Activated CD4-positive, alpha-beta T cell treated with anti-CD3 and anti-CD28 coated beads, Interleukin-2, amount 10 ng/mL, durations not matched to agents 7 days and 5 days (primary cell): ENCODE results near the gene SLC22A3. TPM values are rescaled to one million over a fixed set of nuclear protein-coding genes. Genes with fewer than 3 reads are reported as not detected.
"Not testable (repeated sequence)": the region's sequence is repeated elsewhere in the genome, so short reads cannot be mapped to it uniquely, and the experiment has no call there.

Experiments
- CTCF ChIA-PET: fragments of 350-600 bp; sonication (Branson Sonifier 250); formaldehyde crosslinking; loops from one replicate; lab custom pipeline; 2021; ENCODE audit warnings: antibody characterized with exemption; lab: Charles Lee
- POLR2A ChIA-PET: fragments of 350-600 bp; sonication (Branson Sonifier 250); formaldehyde crosslinking; loops from one replicate; lab custom pipeline; 2021; ENCODE audit warnings: antibody characterized with exemption; lab: Charles Lee
- DNase-seq: peaks from one replicate; pipeline ENCODE4 v3.0.0-alpha.2; 2020
- H3K27ac Mint-ChIP-seq: one replicate; pipeline ENCODE4 v1.8.0; 2021; ENCODE audit warnings: mild to moderate bottlenecking, moderate library complexity, mixed read lengths
- H3K27me3 Mint-ChIP-seq: one replicate; pipeline ENCODE4 v1.8.0; 2021; ENCODE audit warnings: mixed read lengths
- H3K36me3 Mint-ChIP-seq: one replicate; pipeline ENCODE4 v1.8.0; 2021; ENCODE audit warnings: low read depth, mixed read lengths
- H3K4me1 Mint-ChIP-seq: one replicate; pipeline ENCODE4 v1.8.0; 2021; ENCODE audit warnings: mixed read lengths
- H3K4me3 Mint-ChIP-seq: one replicate; pipeline ENCODE4 v1.8.0; 2021; ENCODE audit warnings: mild to moderate bottlenecking, moderate library complexity, mixed read lengths
- H3K9me3 Mint-ChIP-seq: one replicate; pipeline ENCODE4 v1.8.0; 2021; ENCODE audit warnings: mixed read lengths
- total RNA-seq, 2 experiments: library from RNA; stranded (reverse); gene quantifications; one replicate each; pipeline ENCODE4 v1.2.3, GENCODE V29; 2021

The SLC22A3 gene
- total RNA-seq, 2 experiments from 2014 or later = not detected

GRCh38 chr6:160365117-160365516 lies 16.9 kb downstream of the SLC22A3 start:
- Mint-ChIP-seq H3K9me3 (no peaks in the 10 kb centered on the region), H3K27me3 (peaks cover 5% of the 10 kb centered on the region), H3K27ac (no peak overlapping the region), H3K4me1 (no peaks in the 10 kb centered on the region), H3K4me3 (no peak overlapping the region), H3K36me3 (no peaks in the 10 kb centered on the region)
- ChIA-PET POLR2A (no interaction called here), CTCF (no interaction called here)
- DNase-seq = no peak

GRCh38 chr6:160367798-160368547 lies 19.8 kb downstream of the SLC22A3 start:
- Mint-ChIP-seq H3K27ac (no peak overlapping the region), H3K4me1 (no peaks in the 10 kb centered on the region), H3K27me3 (peaks cover 1% of the 10 kb centered on the region), H3K4me3 (no peak overlapping the region), H3K9me3 (no peaks in the 10 kb centered on the region), H3K36me3 (no peaks in the 10 kb centered on the region)
- CTCF ChIA-PET = no interaction called here
- no peak for DNase-seq
- POLR2A ChIA-PET = no interaction called here

- no peaks in the 10 kb centered on the region for H3K4me1 Mint-ChIP-seq
- peaks cover 1% of the 10 kb centered on the region for H3K27me3 Mint-ChIP-seq
- H3K27ac Mint-ChIP-seq = no peak overlapping the region
- CTCF ChIA-PET = no interaction called here
- POLR2A ChIA-PET = no interaction called here
- no peaks in the 10 kb centered on the region for H3K36me3 Mint-ChIP-seq
- no peaks in the 10 kb centered on the region for H3K9me3 Mint-ChIP-seq
- DNase-seq = no peak
- no peak overlapping the region for H3K4me3 Mint-ChIP-seq
Observed at GRCh38 chr6:160368670-160369069, 20.5 kb downstream of the SLC22A3 start.

- POLR2A ChIA-PET, H3K4me1 Mint-ChIP-seq, H3K36me3 Mint-ChIP-seq, DNase-seq, H3K27ac Mint-ChIP-seq, CTCF ChIA-PET, H3K9me3 Mint-ChIP-seq, H3K4me3 Mint-ChIP-seq: not testable (repeated sequence)
- H3K27me3 Mint-ChIP-seq = peaks cover 13% of the 10 kb centered on the region
Observed at GRCh38 chr6:160373601-160374000, 25.4 kb downstream of the SLC22A3 start.

- no peak for DNase-seq
- Mint-ChIP-seq H3K4me3 (no peak overlapping the region), H3K36me3 (no peaks in the 10 kb centered on the region), H3K27me3 (peaks cover 19% of the 10 kb centered on the region), H3K4me1 (no peaks in the 10 kb centered on the region), H3K9me3 (no peaks in the 10 kb centered on the region), H3K27ac (no peak overlapping the region)
- ChIA-PET POLR2A (no interaction called here), CTCF (no interaction called here)
Observed at GRCh38 chr6:160374836-160375560, 26.8 kb downstream of the SLC22A3 start.

- CTCF ChIA-PET = no interaction called here
- no peaks in the 10 kb centered on the region for H3K36me3 Mint-ChIP-seq
Observed at GRCh38 chr6:160375561-160375949, 27.4 kb downstream of the SLC22A3 start.

DNA sequence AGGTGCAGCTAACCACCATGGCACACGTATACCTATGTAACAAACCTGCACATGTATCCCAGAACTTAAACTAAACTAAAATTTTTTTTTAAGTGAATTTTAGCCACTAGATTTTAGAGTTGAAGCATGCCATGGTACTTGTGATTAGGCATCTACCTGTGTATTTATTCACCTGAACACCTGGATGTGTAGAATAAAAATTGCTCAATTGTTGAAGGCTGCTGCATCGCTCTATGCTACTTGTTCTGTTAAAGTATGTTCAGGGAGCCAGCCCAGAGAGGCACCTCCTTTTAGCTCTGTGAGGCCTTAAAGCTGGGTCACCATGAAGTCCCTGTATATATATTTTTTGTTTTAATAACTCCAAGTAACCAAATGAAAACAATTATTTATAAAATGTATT lies 28.3 kb downstream of the SLC22A3 start:
- H3K27ac Mint-ChIP-seq = no peak overlapping the region
- DNase-seq = no peak
- no peaks in the 10 kb centered on the region for H3K9me3 Mint-ChIP-seq
- H3K27me3 Mint-ChIP-seq = peaks cover 18% of the 10 kb centered on the region
- no peaks in the 10 kb centered on the region for H3K36me3 Mint-ChIP-seq
- POLR2A ChIA-PET = no interaction called here
- no peaks in the 10 kb centered on the region for H3K4me1 Mint-ChIP-seq
- CTCF ChIA-PET = no interaction called here
- H3K4me3 Mint-ChIP-seq = no peak overlapping the region

More at GRCh38 chr6:160375561-160375949, 27.4 kb downstream of the SLC22A3 start:
- H3K4me1 Mint-ChIP-seq = no peaks in the 10 kb centered on the region
- H3K27ac Mint-ChIP-seq = no peak overlapping the region
- POLR2A ChIA-PET = no interaction called here
- H3K27me3 Mint-ChIP-seq = peaks cover 18% of the 10 kb centered on the region
- H3K9me3 Mint-ChIP-seq = no peaks in the 10 kb centered on the region
- no peak for DNase-seq
- no peak overlapping the region for H3K4me3 Mint-ChIP-seq

GRCh38 chr6:160378218-160378617 lies 30.0 kb downstream of the SLC22A3 start:
- Mint-ChIP-seq H3K36me3 (no peaks in the 10 kb centered on the region), H3K27me3 (peaks cover 18% of the 10 kb centered on the region), H3K4me1 (no peaks in the 10 kb centered on the region), H3K27ac (no peak overlapping the region), H3K4me3 (no peak overlapping the region), H3K9me3 (no peaks in the 10 kb centered on the region)
- no peak for DNase-seq
- CTCF ChIA-PET = no interaction called here
- POLR2A ChIA-PET = no interaction called here

DNA sequence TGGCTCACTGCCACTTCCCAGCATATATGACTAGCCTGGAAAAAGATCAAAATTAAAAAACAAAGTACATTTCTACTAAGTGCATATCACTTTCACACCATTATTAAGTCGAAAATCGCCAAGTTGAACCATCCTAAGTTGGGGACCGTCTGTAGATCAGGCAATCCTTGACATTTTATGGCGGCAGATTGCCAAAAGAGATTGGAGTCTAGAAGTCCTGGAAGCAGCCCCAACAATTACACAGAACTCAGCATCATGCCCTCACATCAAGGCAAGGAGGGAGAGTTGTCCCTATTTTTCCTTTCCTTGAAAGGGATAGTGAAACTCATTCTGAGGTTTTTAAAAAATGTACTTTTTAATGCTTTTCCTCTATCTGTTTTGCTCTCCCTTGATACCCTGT lies 30.7 kb downstream of the SLC22A3 start:
- no peak overlapping the region for H3K4me3 Mint-ChIP-seq
- ChIA-PET POLR2A (no interaction called here), CTCF (interaction anchor here (0.6 kb wide), 1 partner anchor 137 kb away, joined by 5 read pairs; no protein-coding TSS in a partner anchor)
- no peaks in the 10 kb centered on the region for H3K36me3 Mint-ChIP-seq
- peaks cover 18% of the 10 kb centered on the region for H3K27me3 Mint-ChIP-seq
- H3K9me3 Mint-ChIP-seq = no peaks in the 10 kb centered on the region
- H3K27ac Mint-ChIP-seq = no peak overlapping the region
- DNase-seq = no peak
- no peaks in the 10 kb centered on the region for H3K4me1 Mint-ChIP-seq

GRCh38 chr6:160379466-160379865 lies 31.3 kb downstream of the SLC22A3 start:
- no peak for DNase-seq
- Mint-ChIP-seq H3K9me3 (no peaks in the 10 kb centered on the region), H3K4me1 (no peaks in the 10 kb centered on the region), H3K36me3 (no peaks in the 10 kb centered on the region), H3K27ac (no peak overlapping the region), H3K27me3 (peaks cover 18% of the 10 kb centered on the region), H3K4me3 (no peak overlapping the region)
- ChIA-PET CTCF (no interaction called here), POLR2A (no interaction called here)

GRCh38 chr6:160382946-160383345 lies 34.8 kb downstream of the SLC22A3 start:
- no peak overlapping the region for H3K27ac Mint-ChIP-seq
- no peaks in the 10 kb centered on the region for H3K9me3 Mint-ChIP-seq
- no peak for DNase-seq
- ChIA-PET CTCF (no interaction called here), POLR2A (no interaction called here)
- no peak overlapping the region for H3K4me3 Mint-ChIP-seq
- peaks cover 8% of the 10 kb centered on the region for H3K27me3 Mint-ChIP-seq
- no peaks in the 10 kb centered on the region for H3K4me1 Mint-ChIP-seq
- H3K36me3 Mint-ChIP-seq = no peaks in the 10 kb centered on the region

- DNase-seq = no peak
- Mint-ChIP-seq H3K27ac (no peak overlapping the region), H3K9me3 (no peaks in the 10 kb centered on the region), H3K36me3 (no peaks in the 10 kb centered on the region), H3K4me3 (no peak overlapping the region), H3K4me1 (no peaks in the 10 kb centered on the region), H3K27me3 (no peaks in the 10 kb centered on the region)
- ChIA-PET CTCF (no interaction called here), POLR2A (no interaction called here)
Observed at GRCh38 chr6:160386869-160387530, 38.8 kb downstream of the SLC22A3 start.

GRCh38 chr6:160387916-160388643 lies 39.9 kb downstream of the SLC22A3 start:
- Mint-ChIP-seq H3K9me3 (no peaks in the 10 kb centered on the region), H3K36me3 (no peaks in the 10 kb centered on the region), H3K4me3 (no peak overlapping the region), H3K27ac (no peak overlapping the region), H3K4me1 (no peaks in the 10 kb centered on the region), H3K27me3 (no peaks in the 10 kb centered on the region)
- DNase-seq = no peak
- ChIA-PET CTCF (no interaction called here), POLR2A (no interaction called here)
